ENCODE measurements around the gene HFE.
A peak's percentile ranks its signal among the peaks of the same experiment; 100 is the strongest.

Gene HFE

GRCh38 chr6:26128013-26128771 is 41.0 kb downstream of the HFE start:
- peaks cover 14% of the 10 kb centered on the region for H3K36me3 ChIP-seq (ENCODE audit: insufficient read depth, low read length)
- H3K4me3 ChIP-seq (ENCODE audit: low read length), result no peak overlapping the region
- H3K9ac ChIP-seq (ENCODE audit: low read depth, low read length), result no peak overlapping the region
- H3K4me2 ChIP-seq (ENCODE audit: low read length), result peak overlapping the region; percentile 32
- no peaks in the 10 kb centered on the region for H3K9me3 ChIP-seq (replicated peaks; ENCODE audit: low read length)
- H3K4me1 ChIP-seq (ENCODE audit: control insufficient read depth, insufficient read depth, low read length), result peaks cover 13% of the 10 kb centered on the region
- H3K27me3 ChIP-seq (ENCODE audit: control insufficient read depth, insufficient read depth, low read length), result no peaks in the 10 kb centered on the region

GRCh38 chr6:26129656-26130055 is 42.4 kb downstream of the HFE start:
- no peak overlapping the region for H3K9ac ChIP-seq (ENCODE audit: low read depth, low read length)
- peaks cover 16% of the 10 kb centered on the region for H3K36me3 ChIP-seq (ENCODE audit: insufficient read depth, low read length)
- H3K4me3 ChIP-seq (ENCODE audit: low read length), result no peak overlapping the region
- peaks cover 13% of the 10 kb centered on the region for H3K4me1 ChIP-seq (ENCODE audit: control insufficient read depth, insufficient read depth, low read length)
- H3K27me3 ChIP-seq (ENCODE audit: control insufficient read depth, insufficient read depth, low read length), result no peaks in the 10 kb centered on the region
- no peaks in the 10 kb centered on the region for H3K9me3 ChIP-seq (replicated peaks; ENCODE audit: low read length)
- no peak overlapping the region for H3K4me2 ChIP-seq (ENCODE audit: low read length)

- H3K4me3 ChIP-seq (ENCODE audit: low read length), result no peak overlapping the region
- no peak overlapping the region for H3K9ac ChIP-seq (ENCODE audit: low read depth, low read length)
- no peaks in the 10 kb centered on the region for H3K27me3 ChIP-seq (ENCODE audit: control insufficient read depth, insufficient read depth, low read length)
- H3K4me1 ChIP-seq (ENCODE audit: control insufficient read depth, insufficient read depth, low read length), result peaks cover 13% of the 10 kb centered on the region
- no peak overlapping the region for H3K4me2 ChIP-seq (ENCODE audit: low read length)
- peaks cover 16% of the 10 kb centered on the region for H3K36me3 ChIP-seq (ENCODE audit: insufficient read depth, low read length)
- H3K9me3 ChIP-seq (replicated peaks; ENCODE audit: low read length), result no peaks in the 10 kb centered on the region
These were observed 43.5 kb downstream of the HFE start for GRCh38 chr6:26130581-26131249.

- H3K27me3 ChIP-seq (ENCODE audit: control insufficient read depth, insufficient read depth, low read length), result no peaks in the 10 kb centered on the region
These were observed 44.4 kb downstream of the HFE start for GRCh38 chr6:26131618-26132017.

GRCh38 chr6:26133730-26134129 is 46.5 kb downstream of the HFE start:
- H3K27me3 ChIP-seq (ENCODE audit: control insufficient read depth, insufficient read depth, low read length), result no peaks in the 10 kb centered on the region
- no peaks in the 10 kb centered on the region for H3K4me1 ChIP-seq (ENCODE audit: control insufficient read depth, insufficient read depth, low read length)
- H3K4me3 ChIP-seq (ENCODE audit: low read length), result no peak overlapping the region
- H3K4me2 ChIP-seq (ENCODE audit: low read length), result no peak overlapping the region
- no peaks in the 10 kb centered on the region for H3K9me3 ChIP-seq (replicated peaks; ENCODE audit: low read length)
- no peak overlapping the region for H3K9ac ChIP-seq (ENCODE audit: low read depth, low read length)
- H3K36me3 ChIP-seq (ENCODE audit: insufficient read depth, low read length), result peaks cover 22% of the 10 kb centered on the region

More at GRCh38 chr6:26131618-26132017, 44.4 kb downstream of the HFE start:
- Histone ChIP-seq H3K9me3 (replicated peaks; ENCODE audit: low read length) (no peaks in the 10 kb centered on the region), H3K9ac (ENCODE audit: low read depth, low read length) (no peak overlapping the region), H3K4me1 (ENCODE audit: control insufficient read depth, insufficient read depth, low read length) (peaks cover 9% of the 10 kb centered on the region), H3K36me3 (ENCODE audit: insufficient read depth, low read length) (peaks cover 16% of the 10 kb centered on the region), H3K4me2 (ENCODE audit: low read length) (no peak overlapping the region), H3K4me3 (ENCODE audit: low read length) (no peak overlapping the region)

GRCh38 chr6:26136321-26136720 is 49.1 kb downstream of the HFE start:
- peaks cover 17% of the 10 kb centered on the region for H3K36me3 ChIP-seq (ENCODE audit: insufficient read depth, low read length)
- H3K4me3 ChIP-seq (ENCODE audit: low read length), result no peak overlapping the region
- H3K9ac ChIP-seq (ENCODE audit: low read depth, low read length), result no peak overlapping the region
- H3K4me2 ChIP-seq (ENCODE audit: low read length), result no peak overlapping the region
- H3K27me3 ChIP-seq (ENCODE audit: control insufficient read depth, insufficient read depth, low read length), result no peaks in the 10 kb centered on the region
- no peaks in the 10 kb centered on the region for H3K9me3 ChIP-seq (replicated peaks; ENCODE audit: low read length)
- no peaks in the 10 kb centered on the region for H3K4me1 ChIP-seq (ENCODE audit: control insufficient read depth, insufficient read depth, low read length)

GRCh38 chr6:26140254-26140966 is 53.2 kb downstream of the HFE start:
- no peaks in the 10 kb centered on the region for H3K27me3 ChIP-seq (ENCODE audit: control insufficient read depth, insufficient read depth, low read length)
- H3K36me3 ChIP-seq (ENCODE audit: insufficient read depth, low read length), result peaks cover 9% of the 10 kb centered on the region
- H3K9me3 ChIP-seq (replicated peaks; ENCODE audit: low read length), result no peaks in the 10 kb centered on the region
- H3K9ac ChIP-seq (ENCODE audit: low read depth, low read length), result no peak overlapping the region
- H3K4me1 ChIP-seq (ENCODE audit: control insufficient read depth, insufficient read depth, low read length), result no peaks in the 10 kb centered on the region
- no peak overlapping the region for H3K4me2 ChIP-seq (ENCODE audit: low read length)
- H3K4me3 ChIP-seq (ENCODE audit: low read length), result no peak overlapping the region

GRCh38 chr6:26140967-26141294 is 53.7 kb downstream of the HFE start:
- Histone ChIP-seq H3K9me3 (replicated peaks; ENCODE audit: low read length) (no peaks in the 10 kb centered on the region), H3K36me3 (ENCODE audit: insufficient read depth, low read length) (peaks cover 9% of the 10 kb centered on the region), H3K9ac (ENCODE audit: low read depth, low read length) (no peak overlapping the region), H3K4me2 (ENCODE audit: low read length) (no peak overlapping the region), H3K27me3 (ENCODE audit: control insufficient read depth, insufficient read depth, low read length) (no peaks in the 10 kb centered on the region), H3K4me3 (ENCODE audit: low read length) (no peak overlapping the region), H3K4me1 (ENCODE audit: control insufficient read depth, insufficient read depth, low read length) (no peaks in the 10 kb centered on the region)

- no peak overlapping the region for H3K4me3 ChIP-seq (ENCODE audit: low read length)
- no peaks in the 10 kb centered on the region for H3K9me3 ChIP-seq (replicated peaks; ENCODE audit: low read length)
- H3K27me3 ChIP-seq (ENCODE audit: control insufficient read depth, insufficient read depth, low read length), result no peaks in the 10 kb centered on the region
- H3K9ac ChIP-seq (ENCODE audit: low read depth, low read length), result no peak overlapping the region
- H3K4me2 ChIP-seq (ENCODE audit: low read length), result no peak overlapping the region
- peaks cover 9% of the 10 kb centered on the region for H3K36me3 ChIP-seq (ENCODE audit: insufficient read depth, low read length)
- no peaks in the 10 kb centered on the region for H3K4me1 ChIP-seq (ENCODE audit: control insufficient read depth, insufficient read depth, low read length)
These were observed 54.2 kb downstream of the HFE start for GRCh38 chr6:26141378-26141904.

- Histone ChIP-seq H3K4me3 (ENCODE audit: low read length) (no peak overlapping the region), H3K4me1 (ENCODE audit: control insufficient read depth, insufficient read depth, low read length) (no peaks in the 10 kb centered on the region), H3K9me3 (replicated peaks; ENCODE audit: low read length) (no peaks in the 10 kb centered on the region), H3K9ac (ENCODE audit: low read depth, low read length) (no peak overlapping the region), H3K27me3 (ENCODE audit: control insufficient read depth, insufficient read depth, low read length) (no peaks in the 10 kb centered on the region), H3K36me3 (ENCODE audit: insufficient read depth, low read length) (peaks cover 9% of the 10 kb centered on the region), H3K4me2 (ENCODE audit: low read length) (no peak overlapping the region)
These were observed 54.8 kb downstream of the HFE start for GRCh38 chr6:26142026-26142425.
